CD4-positive, alpha-beta memory T cell (primary cell): ENCODE measurements around the gene PIEZO2. TPM values are rescaled to one million over a fixed set of nuclear protein-coding genes. Genes with fewer than 3 reads are reported as not detected.

Experiments
- CTCF ChIA-PET: fragments of 350-600 bp; sonication (Branson Sonifier 250); formaldehyde crosslinking; loops from one replicate; lab custom pipeline; 2021; ENCODE audit warnings: inconsistent platforms; ENCODE audit not compliant: partially characterized antibody; lab: Charles Lee
- POLR2A ChIA-PET: fragments of 350-600 bp; sonication (Branson Sonifier 250); formaldehyde crosslinking; loops from one replicate; lab custom pipeline; 2021; ENCODE audit not compliant: partially characterized antibody; lab: Charles Lee
- DNase-seq, 5 donors: peaks; one replicate each; pipeline versions ENCODE4 v3.0.0 to v3.0.0-alpha.2; 2020 to 2022; ENCODE audit warnings: mixed read lengths in 1 of 5
- H3K27ac ChIP-seq: one replicate; pipeline ENCODE4 v1.7.0; 2013; ENCODE audit warnings: low read depth, low read length
- H3K27me3 ChIP-seq: 2 replicates; pipeline ENCODE4 v1.7.0; 2013; ENCODE audit warnings: mild to moderate bottlenecking, low read length, moderate library complexity; ENCODE audit not compliant: insufficient read depth
- H3K36me3 ChIP-seq: 2 replicates; pipeline ENCODE4 v1.7.0; 2013; ENCODE audit warnings: mild to moderate bottlenecking, low read length, moderate library complexity; ENCODE audit not compliant: insufficient read depth
- H3K4me1 ChIP-seq: 2 replicates; pipeline ENCODE4 v1.7.0; 2013; ENCODE audit warnings: mild to moderate bottlenecking, low read length, moderate library complexity; ENCODE audit not compliant: insufficient read depth
- H3K4me3 ChIP-seq, 2 donors: one replicate each; pipeline ENCODE4 v1.7.0; 2013; ENCODE audit warnings: low read length in 2 of 2, mild to moderate bottlenecking in 1 of 2
- H3K9me3 ChIP-seq, 2 donors: one replicate each; pipeline ENCODE4 v1.7.0; 2013; ENCODE audit warnings: low read length in 2 of 2, control low read depth in 1 of 2; ENCODE audit not compliant: control insufficient read depth in 1 of 2
- H3K27ac Mint-ChIP-seq, 7 donors: one replicate each; pipeline ENCODE4 v1.8.0; 2020 to 2021; ENCODE audit warnings: mixed read lengths in 7 of 7, mild to moderate bottlenecking in 6 of 7, inconsistent platforms in 3 of 7, moderate library complexity in 3 of 7
- H3K27me3 Mint-ChIP-seq, 2 donors: one replicate each; pipeline ENCODE4 v1.8.0; 2020 to 2021; ENCODE audit warnings: mixed read lengths in 2 of 2
- H3K36me3 Mint-ChIP-seq, 2 donors: one replicate each; pipeline ENCODE4 v1.8.0; 2020 to 2021; ENCODE audit warnings: mixed read lengths in 2 of 2, inconsistent platforms in 1 of 2, mild to moderate bottlenecking in 1 of 2
- H3K4me1 Mint-ChIP-seq, 4 donors: one replicate each; pipeline ENCODE4 v1.8.0; 2020 to 2021; ENCODE audit warnings: mixed read lengths in 4 of 4, mild to moderate bottlenecking in 1 of 4
- H3K4me3 Mint-ChIP-seq, 8 donors: one replicate each; pipeline ENCODE4 v1.8.0; 2020 to 2021; ENCODE audit warnings: mixed read lengths in 8 of 8, mild to moderate bottlenecking in 7 of 8, moderate library complexity in 6 of 8, inconsistent platforms in 3 of 8
- H3K9me3 Mint-ChIP-seq, 8 donors: one replicate each; pipeline ENCODE4 v1.8.0; 2020 to 2021; ENCODE audit warnings: mixed read lengths in 8 of 8, mild to moderate bottlenecking in 5 of 8, inconsistent platforms in 3 of 8, moderate library complexity in 1 of 8
- intact Hi-C: fragments of 100-400 bp; cut with micrococcal nuclease; formaldehyde crosslinking; loops from one replicate; pipeline ENCODE4 v1.15.1; 2023
- polyA plus RNA-seq, 2 donors: library from polyadenylated mRNA; unstranded; fragments of 300-500 nt; fragmentation: Illumina TruSeq; gene quantifications; one replicate each; pipeline ENCODE4 v1.2.3, GENCODE V29; 2021
- total RNA-seq, 2 experiments: library from RNA; stranded (reverse); gene quantifications; one replicate each; pipeline ENCODE4 v1.2.3, GENCODE V29; 2021

PIEZO2 gene
- total and polyA plus RNA-seq, 4 experiments from 2014 or later, result not detected

GRCh38 chr18:11020161-11020853, 129.1 kb downstream of the PIEZO2 start:
- DNase-seq, result no peak
- Mint-ChIP-seq H3K9me3 (no peaks in the 10 kb centered on the region), H3K27me3 (no peaks in the 10 kb centered on the region), H3K36me3 (no peaks in the 10 kb centered on the region), H3K4me1 (no peaks in the 10 kb centered on the region), H3K4me3 (no peak overlapping the region), H3K27ac (no peak overlapping the region)
- no peaks in the 10 kb centered on the region for H3K36me3 ChIP-seq
- no peaks in the 10 kb centered on the region for H3K9me3 ChIP-seq
- no peak overlapping the region for H3K4me3 ChIP-seq
- ChIA-PET POLR2A (no interaction called here), CTCF (no interaction called here)
- no peak overlapping the region for H3K27ac ChIP-seq
- H3K27me3 ChIP-seq, result no peaks in the 10 kb centered on the region
- intact Hi-C loops, result no loop called here
- no peaks in the 10 kb centered on the region for H3K4me1 ChIP-seq

DNA sequence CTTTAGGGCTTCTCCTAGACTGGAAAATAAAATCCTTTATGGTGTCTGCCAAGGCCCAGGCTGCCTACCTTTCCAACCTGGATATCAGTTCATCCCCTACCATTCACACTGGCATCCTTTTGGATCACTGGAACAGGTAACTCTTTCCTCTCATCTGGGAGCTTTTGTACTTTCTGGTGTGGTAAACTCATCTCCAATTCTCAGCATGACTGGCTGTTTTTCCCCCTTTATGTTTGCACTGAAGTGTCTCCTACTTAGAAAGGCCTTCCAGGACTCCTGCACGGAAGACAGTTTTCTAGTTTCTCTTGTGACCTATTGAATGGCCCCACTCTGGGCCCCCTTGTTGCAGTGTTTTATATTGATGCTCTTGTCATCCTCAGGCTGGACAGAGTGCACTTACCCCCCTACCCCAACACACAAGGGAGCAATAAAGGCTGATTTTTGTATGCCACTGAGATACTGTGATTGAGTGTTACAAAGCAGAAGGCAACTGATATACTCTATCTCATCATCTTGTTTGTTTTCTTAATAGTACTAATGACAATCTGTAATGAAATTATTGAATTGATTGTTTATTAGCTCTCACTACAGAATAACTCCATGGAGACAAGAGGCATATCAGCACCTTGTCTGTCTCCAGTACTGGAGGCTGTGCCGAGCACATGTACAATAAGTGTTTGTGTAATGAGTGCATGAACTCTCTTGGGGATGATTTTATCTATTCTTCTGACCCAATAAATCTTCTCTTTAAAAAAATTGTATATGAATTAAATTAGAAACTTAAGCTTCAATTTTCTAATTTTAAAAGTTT, 129.9 kb downstream of the PIEZO2 start:
- Mint-ChIP-seq H3K36me3 (no peaks in the 10 kb centered on the region), H3K4me3 (no peak overlapping the region), H3K27me3 (no peaks in the 10 kb centered on the region), H3K9me3 (no peaks in the 10 kb centered on the region), H3K27ac (no peak overlapping the region), H3K4me1 (no peaks in the 10 kb centered on the region)
- Histone ChIP-seq H3K4me3 (no peak overlapping the region), H3K4me1 (no peaks in the 10 kb centered on the region), H3K27me3 (no peaks in the 10 kb centered on the region), H3K36me3 (no peaks in the 10 kb centered on the region), H3K27ac (no peak overlapping the region), H3K9me3 (no peaks in the 10 kb centered on the region)
- intact Hi-C loops, result no loop called here
- ChIA-PET POLR2A (no interaction called here), CTCF (no interaction called here)
- DNase-seq, result no peak

- CTCF ChIA-PET, result no interaction called here
Measured at GRCh38 chr18:11009869-11010268, 139.5 kb downstream of the PIEZO2 start.

GRCh38 chr18:11009147-11009546, 140.2 kb downstream of the PIEZO2 start:
- no peak for DNase-seq
- Histone ChIP-seq H3K9me3 (no peaks in the 10 kb centered on the region), H3K27ac (no peak overlapping the region), H3K4me3 (no peak overlapping the region), H3K27me3 (no peaks in the 10 kb centered on the region), H3K36me3 (no peaks in the 10 kb centered on the region), H3K4me1 (no peaks in the 10 kb centered on the region)
- H3K27me3 Mint-ChIP-seq, result no peaks in the 10 kb centered on the region
- no peaks in the 10 kb centered on the region for H3K36me3 Mint-ChIP-seq
- intact Hi-C loops, result no loop called here
- CTCF ChIA-PET, result no interaction called here
- POLR2A ChIA-PET, result no interaction called here
- peaks cover 0 to 4% (median 0%) of the 10 kb centered on the region in 8 donors for H3K9me3 Mint-ChIP-seq
- no peak overlapping the region for H3K4me3 Mint-ChIP-seq
- H3K27ac Mint-ChIP-seq, result no peak overlapping the region
- no peaks in the 10 kb centered on the region for H3K4me1 Mint-ChIP-seq

More at GRCh38 chr18:11009869-11010268, 139.5 kb downstream of the PIEZO2 start:
- Mint-ChIP-seq H3K27ac (no peak overlapping the region), H3K4me3 (no peak overlapping the region), H3K4me1 (no peaks in the 10 kb centered on the region), H3K9me3 (peaks cover 0 to 3% (median 0%) of the 10 kb centered on the region in 8 donors), H3K27me3 (no peaks in the 10 kb centered on the region), H3K36me3 (no peaks in the 10 kb centered on the region)
- POLR2A ChIA-PET, result no interaction called here
- Histone ChIP-seq H3K27me3 (no peaks in the 10 kb centered on the region), H3K4me3 (no peak overlapping the region), H3K27ac (no peak overlapping the region), H3K4me1 (no peaks in the 10 kb centered on the region), H3K9me3 (no peaks in the 10 kb centered on the region), H3K36me3 (no peaks in the 10 kb centered on the region)
- DNase-seq, result no peak
- intact Hi-C loops, result no loop called here

DNA sequence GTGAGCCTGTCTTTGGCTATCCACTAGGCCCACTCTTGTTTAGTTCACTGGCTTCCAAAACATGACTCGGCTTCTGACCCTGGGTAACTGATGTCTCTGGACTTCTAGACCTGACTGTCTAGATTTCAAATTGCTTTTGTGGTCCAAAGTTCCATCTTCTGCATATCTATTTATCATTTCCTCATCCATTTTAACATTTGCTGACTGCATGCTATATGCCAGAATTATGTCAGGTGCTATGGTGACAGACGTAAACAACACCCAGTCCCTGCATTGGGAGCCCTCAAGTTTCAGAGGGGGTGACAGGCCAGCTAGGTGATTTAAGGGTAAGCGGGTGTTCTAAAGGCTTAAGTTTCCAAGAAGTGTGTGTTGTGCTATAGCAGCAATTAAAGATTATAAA, 140.9 kb downstream of the PIEZO2 start:
- Histone ChIP-seq H3K36me3 (no peaks in the 10 kb centered on the region), H3K9me3 (no peaks in the 10 kb centered on the region), H3K4me1 (no peaks in the 10 kb centered on the region), H3K27ac (no peak overlapping the region), H3K27me3 (no peaks in the 10 kb centered on the region), H3K4me3 (no peak overlapping the region)
- intact Hi-C loops, result no loop called here
- Mint-ChIP-seq H3K4me3 (no peak overlapping the region), H3K4me1 (no peaks in the 10 kb centered on the region), H3K27ac (no peak overlapping the region), H3K9me3 (peaks cover 0 to 4% (median 0%) of the 10 kb centered on the region in 8 donors), H3K27me3 (no peaks in the 10 kb centered on the region), H3K36me3 (no peaks in the 10 kb centered on the region)
- ChIA-PET CTCF (no interaction called here), POLR2A (no interaction called here)
- no peak for DNase-seq

GRCh38 chr18:11005528-11005927, 143.8 kb downstream of the PIEZO2 start:
- Histone ChIP-seq H3K27me3 (no peaks in the 10 kb centered on the region), H3K4me1 (no peaks in the 10 kb centered on the region), H3K36me3 (no peaks in the 10 kb centered on the region), H3K4me3 (no peak overlapping the region), H3K9me3 (no peaks in the 10 kb centered on the region), H3K27ac (no peak overlapping the region)
- no peak overlapping the region for H3K27ac Mint-ChIP-seq
- peaks cover 0 to 4% (median 0%) of the 10 kb centered on the region in 8 donors for H3K9me3 Mint-ChIP-seq
- H3K27me3 Mint-ChIP-seq, result no peaks in the 10 kb centered on the region
- intact Hi-C loops, result no loop called here
- H3K4me3 Mint-ChIP-seq, result no peak overlapping the region
- DNase-seq, result no peak
- H3K4me1 Mint-ChIP-seq, result no peaks in the 10 kb centered on the region
- POLR2A ChIA-PET, result no interaction called here
- CTCF ChIA-PET, result no interaction called here
- H3K36me3 Mint-ChIP-seq, result no peaks in the 10 kb centered on the region

DNA sequence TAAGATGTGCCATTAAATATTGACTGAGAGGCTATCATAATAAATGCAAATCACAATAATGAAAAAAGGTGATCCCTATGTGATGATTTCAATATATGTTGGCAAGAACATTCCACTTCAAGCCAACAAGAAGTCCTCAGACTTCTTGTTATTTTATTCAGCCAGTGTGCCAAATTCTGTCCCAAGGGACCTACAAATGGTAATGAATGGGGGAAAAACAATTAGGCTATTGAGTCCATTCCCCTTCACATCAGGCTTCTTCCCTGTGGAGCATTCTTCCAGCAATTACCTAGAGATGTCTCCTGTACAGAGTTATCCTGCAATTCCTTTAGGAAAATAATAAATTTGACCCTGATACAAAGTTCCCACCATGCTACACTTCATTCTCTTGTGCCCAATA, 144.4 kb downstream of the PIEZO2 start:
- no peaks in the 10 kb centered on the region for H3K4me1 Mint-ChIP-seq
- no peaks in the 10 kb centered on the region for H3K36me3 ChIP-seq
- no peak overlapping the region for H3K27ac Mint-ChIP-seq
- ChIA-PET CTCF (no interaction called here), POLR2A (no interaction called here)
- intact Hi-C loops, result no loop called here
- no peaks in the 10 kb centered on the region for H3K36me3 Mint-ChIP-seq
- no peak for DNase-seq
- H3K4me3 Mint-ChIP-seq, result no peak overlapping the region
- H3K9me3 ChIP-seq, result no peaks in the 10 kb centered on the region
- no peak overlapping the region for H3K27ac ChIP-seq
- peaks cover 0 to 4% (median 0%) of the 10 kb centered on the region in 8 donors for H3K9me3 Mint-ChIP-seq
- no peaks in the 10 kb centered on the region for H3K27me3 Mint-ChIP-seq
- no peak overlapping the region for H3K4me3 ChIP-seq
- no peaks in the 10 kb centered on the region for H3K4me1 ChIP-seq
- no peaks in the 10 kb centered on the region for H3K27me3 ChIP-seq
